Stimulated activated CD8-positive, alpha-beta memory T cell treated with anti-CD3 and anti-CD28 coated beads, Interleukin-7, amount 100 ng/mL, for 24 hours (primary cell): ENCODE measurements around the gene C19orf47.

Experiments
- DNase-seq: peaks from one replicate; pipeline ENCODE4 v3.0.0-alpha.2; 2020; ENCODE audit warnings: low read depth

C19orf47 gene

GRCh38 chr19:40281381-40282208 is 66.6 kb downstream of the C19orf47 start:
- no peak for DNase-seq

- no peak for DNase-seq
Observed at GRCh38 chr19:40280608-40281221, 67.5 kb downstream of the C19orf47 start.

- no peak for DNase-seq
Observed at GRCh38 chr19:40279761-40280607, 68.2 kb downstream of the C19orf47 start.

GRCh38 chr19:40279120-40279551 is 69.1 kb downstream of the C19orf47 start:
- DNase-seq: no peak

GRCh38 chr19:40278361-40279035 is 69.7 kb downstream of the C19orf47 start:
- DNase-seq: no peak

- no peak for DNase-seq
Observed at GRCh38 chr19:40277356-40278059, 70.7 kb downstream of the C19orf47 start.

- no peak for DNase-seq
Observed at GRCh38 chr19:40274585-40275544, 73.3 kb downstream of the C19orf47 start.

- no peak for DNase-seq
Observed at GRCh38 chr19:40273469-40274360, 74.5 kb downstream of the C19orf47 start.

- DNase-seq: no peak
Observed at GRCh38 chr19:40272261-40272660, 75.9 kb downstream of the C19orf47 start.

GRCh38 chr19:40271706-40272105 is 76.5 kb downstream of the C19orf47 start:
- DNase-seq: no peak

- no peak for DNase-seq
Observed at GRCh38 chr19:40270362-40271089, 77.7 kb downstream of the C19orf47 start.
